Tibial nerve (tissue), 4 donors: Measurements from ENCODE around the gene UBN2.

Experiments used
- CTCF ChIP-seq, 5 experiments: fragments of 200-600 bp in 3 of 5; fragments of 450-650 bp in 2 of 5; sonication (generic) in 3 of 5; IDR thresholded peaks; one replicate each; pipeline ENCODE4 v1.5.1; 2016 to 2019; ENCODE audit warnings: antibody characterized with exemption in 5 of 5, mild to moderate bottlenecking in 3 of 5, moderate library complexity in 2 of 5
- EP300 ChIP-seq, 2 donors: sonication (generic); formaldehyde crosslinking; IDR thresholded peaks; one replicate each; pipeline ENCODE4 v1.6.1; 2017; ENCODE audit warnings: antibody characterized with exemption in 2 of 2, mild to moderate bottlenecking in 1 of 2
- POLR2A ChIP-seq, 2 donors: fragments of 450-650 bp; IDR thresholded peaks; one replicate each; pipeline ENCODE4 v1.6.1; 2017; ENCODE audit warnings: antibody characterized with exemption in 2 of 2, mild to moderate bottlenecking in 2 of 2, moderate library complexity in 2 of 2

- TF ChIP-seq POLR2A (IDR thresholded peaks at IDR 0.05): no peak
- no peak for TF ChIP-seq CTCF (IDR thresholded peaks at IDR 0.05)
- no peak for TF ChIP-seq EP300 (IDR thresholded peaks at IDR 0.05)
Measured at GRCh38 chr7:139292821-139293220, 61.8 kb downstream of the UBN2 start.
